HCT116 (cell line): Measurements from ENCODE around the gene TBCD.

Source experiments
- CBX3 ChIP-seq: IDR thresholded peaks from 2 replicates; pipeline ENCODE4 v1.6.1; 2012; ENCODE audit warnings: low read depth
- CEBPB ChIP-seq: IDR thresholded peaks from 2 replicates; pipeline ENCODE4 v1.6.1; 2012; ENCODE audit warnings: low read depth
- CTCF ChIP-seq, 3 experiments: fragments of 200-600 bp in 1 of 3; sonication (generic) in 1 of 3; IDR thresholded peaks in 2 of 3; conservative IDR thresholded peaks in 1 of 3; 2 replicates each; pipeline ENCODE4 v1.5.1; 2012 to 2017; ENCODE audit warnings: low read depth in 2 of 3, low read length in 2 of 3, antibody characterized with exemption in 1 of 3, borderline replicate concordance in 1 of 3, control low read depth in 1 of 3, mild to moderate bottlenecking in 1 of 3, mixed read lengths in 1 of 3, mixed run types in 1 of 3, moderate library complexity in 1 of 3; ENCODE audit not compliant: insufficient read depth in 1 of 3
- EZH2 ChIP-seq: fragments of 200-600 bp; sonication (generic); IDR thresholded peaks from 2 replicates; pipeline ENCODE4 v1.6.1; 2017; ENCODE audit warnings: antibody characterized with exemption, mixed run types
- JUND ChIP-seq: IDR thresholded peaks from 2 replicates; pipeline ENCODE4 v1.6.1; 2012
- POLR2AphosphoS5 ChIP-seq: IDR thresholded peaks from 2 replicates; pipeline ENCODE4 v1.6.1; 2011; ENCODE audit warnings: mild to moderate bottlenecking, low read depth, low read length, moderate library complexity
- RAD21 ChIP-seq: IDR thresholded peaks from 2 replicates; pipeline ENCODE4 v1.6.1; 2012; ENCODE audit warnings: low read depth, mild to moderate bottlenecking
- REST ChIP-seq: IDR thresholded peaks from 2 replicates; pipeline ENCODE4 v1.6.1; 2012; ENCODE audit warnings: low read depth
- YY1 ChIP-seq: IDR thresholded peaks from 2 replicates; pipeline ENCODE4 v1.6.1; 2011; ENCODE audit warnings: low read length, low read depth, moderate library complexity, mild to moderate bottlenecking; ENCODE audit not compliant: insufficient replicate concordance; ENCODE audit errors: extremely low read depth

DNA sequence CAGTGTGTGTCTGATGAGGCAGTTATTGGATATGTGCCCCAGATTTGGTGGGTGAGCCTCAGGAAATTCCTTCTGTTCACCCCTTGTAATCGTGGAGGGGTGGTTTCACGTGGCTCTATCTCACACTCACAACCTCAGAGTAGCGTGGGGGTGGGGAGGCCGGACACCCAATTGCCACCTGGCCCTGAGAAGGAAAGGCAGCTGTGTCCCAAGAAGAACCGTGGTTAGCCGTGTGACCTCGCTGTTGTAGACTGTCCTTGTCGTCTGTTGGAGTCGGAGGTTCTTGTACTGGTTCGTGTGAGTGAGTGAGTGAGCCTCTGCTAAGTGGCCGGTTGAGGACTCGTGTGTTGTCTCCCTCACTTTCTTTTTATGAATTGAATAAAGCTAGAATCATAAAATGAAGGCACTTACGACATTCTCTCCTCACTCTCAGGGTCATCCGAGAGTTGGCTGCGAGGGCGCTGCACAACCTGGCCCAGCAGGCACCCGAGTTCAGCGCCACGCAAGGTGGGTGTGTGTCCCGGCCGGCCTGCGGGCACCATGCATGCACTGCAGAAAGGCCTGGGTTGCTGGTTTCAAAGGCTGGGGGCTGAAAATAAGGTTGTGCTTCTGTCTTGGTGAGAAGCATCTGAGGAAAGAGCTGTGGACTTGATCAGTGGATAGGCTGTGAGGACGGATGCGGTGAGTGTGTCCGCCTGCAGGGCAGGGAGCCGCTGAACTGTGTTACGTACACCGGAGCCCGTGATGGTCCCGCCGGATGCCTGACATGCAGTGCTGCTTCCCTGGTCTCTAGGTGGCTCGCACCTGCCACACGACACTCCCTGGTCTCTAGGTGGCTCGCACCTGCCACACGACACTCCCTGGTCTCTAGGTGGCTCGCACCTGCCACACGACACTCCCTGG, 151.4 kb downstream of the TBCD start:
- no peak for TF ChIP-seq CEBPB
- no peak for TF ChIP-seq JUND
- no peak for TF ChIP-seq YY1
- TF ChIP-seq CBX3, result no peak
- no peak for TF ChIP-seq EZH2
- TF ChIP-seq RAD21, result no peak
- TF ChIP-seq REST, result no peak
- no peak for TF ChIP-seq CTCF (IDR thresholded peaks at IDR 0.05 in 2 of 3, conservative IDR thresholded peaks at IDR 0.05 in 1 of 3; ENCODE audit: borderline replicate concordance in 1 of 3, insufficient read depth in 1 of 3, low read depth in 2 of 3, low read length in 2 of 3)
- no peak for TF ChIP-seq POLR2AphosphoS5
